GM18873 (cell line): ENCODE results near the gene RTKN.
A peak's percentile ranks its signal among the peaks of the same experiment; 100 is the strongest.
"Not testable (repeated sequence)": the region's sequence is repeated elsewhere in the genome, so short reads cannot be mapped to it uniquely, and the experiment has no call there.

Source experiments
- ATAC-seq: cut with Tn5 transposase; IDR thresholded peaks from one replicate; pipeline ENCODE4 v1.9.1; 2021; ENCODE audit warnings: mild to moderate bottlenecking, moderate library complexity, moderate number of reproducible peaks; ENCODE audit not compliant: unreplicated experiment, low FRiP score

The RTKN gene

DNA sequence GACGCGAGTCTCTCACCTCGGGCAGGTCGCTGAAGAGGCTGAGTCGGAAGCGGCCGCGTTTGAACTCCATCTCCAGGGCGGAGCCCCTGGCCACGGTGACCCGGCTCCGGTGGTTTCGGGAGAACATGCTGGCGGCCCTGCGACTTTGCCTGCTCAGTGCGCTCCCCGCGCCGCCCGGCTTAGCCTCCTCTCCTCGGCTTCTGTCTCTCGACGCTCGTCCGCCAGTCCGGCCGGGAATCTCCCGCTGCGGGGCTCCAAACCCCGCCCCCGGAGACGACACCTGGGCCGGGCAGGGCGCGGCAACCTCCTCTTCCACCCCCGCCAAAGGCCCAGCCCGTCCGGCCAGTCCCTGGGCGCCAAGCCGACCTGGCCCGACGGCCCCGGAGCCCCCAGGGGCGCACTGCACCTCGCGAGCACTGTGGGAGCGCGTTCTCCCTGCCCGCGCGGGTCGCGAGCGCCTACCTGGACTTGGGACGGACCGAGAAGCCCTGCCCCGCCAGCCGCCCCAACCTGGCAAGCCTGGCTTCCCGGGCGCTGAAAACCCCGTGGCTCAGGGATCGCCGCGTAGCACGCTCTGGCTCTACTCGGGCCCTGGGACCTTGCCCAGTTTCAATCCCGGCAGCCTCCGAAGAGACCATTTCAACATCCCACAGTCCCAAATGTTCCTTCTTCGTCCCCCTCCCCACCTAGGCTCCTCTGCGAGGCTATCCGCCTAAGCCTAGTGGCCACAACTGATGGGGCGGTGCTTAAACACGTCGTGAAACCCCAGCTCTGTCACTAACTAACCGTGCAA lies at the start of gene RTKN:
Gene RTKN, minus strand, starts transcription at position 248 of the 793 bp plus-strand sequence. Its CDS starts 121 bp downstream, at position 127.
- no peak for ATAC-seq

- no peak for ATAC-seq
Measured at GRCh38 chr2:74489906-74490305, 48.2 kb upstream of the RTKN start.

DNA sequence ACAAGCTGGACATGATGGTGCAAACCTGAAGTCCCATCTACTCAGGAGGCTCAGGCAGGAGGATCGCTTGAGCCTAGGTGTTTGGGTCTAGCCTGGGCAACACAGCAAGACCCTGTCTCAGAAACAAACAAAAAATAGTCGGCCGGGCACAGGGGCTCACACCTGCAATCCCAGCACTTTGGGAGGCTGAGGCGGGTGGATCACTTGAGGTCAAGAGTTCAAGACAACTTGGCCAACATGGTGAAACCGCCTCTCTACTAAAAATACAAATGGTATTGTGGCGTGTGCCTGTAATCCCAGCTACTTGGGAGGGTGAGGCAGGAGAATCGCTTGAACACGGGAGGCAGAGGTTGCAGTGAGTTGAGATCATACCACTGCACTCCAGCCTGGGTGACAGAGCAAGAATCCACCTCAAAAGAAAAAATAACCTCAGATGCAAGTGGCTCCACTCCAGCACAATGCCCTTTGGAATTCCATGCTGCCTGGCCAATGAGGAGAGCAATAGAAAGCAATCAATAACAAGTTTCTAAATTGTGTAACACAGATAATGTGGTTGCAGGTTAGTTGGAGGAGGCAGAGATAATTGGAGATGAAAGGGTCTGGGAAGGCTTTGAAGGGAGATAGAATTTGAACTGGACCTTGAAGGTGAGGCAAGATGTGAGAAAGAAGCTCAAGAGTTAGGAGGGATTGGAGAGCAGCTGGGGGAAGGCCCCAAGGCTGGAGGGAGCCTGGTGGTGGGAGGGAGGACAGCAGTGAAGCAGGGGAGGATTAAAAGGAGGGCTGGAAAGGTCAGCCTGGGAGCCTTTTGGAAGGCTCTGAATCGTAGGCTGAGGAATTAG lies 47.1 kb upstream of the RTKN start:
- ATAC-seq = no peak

DNA sequence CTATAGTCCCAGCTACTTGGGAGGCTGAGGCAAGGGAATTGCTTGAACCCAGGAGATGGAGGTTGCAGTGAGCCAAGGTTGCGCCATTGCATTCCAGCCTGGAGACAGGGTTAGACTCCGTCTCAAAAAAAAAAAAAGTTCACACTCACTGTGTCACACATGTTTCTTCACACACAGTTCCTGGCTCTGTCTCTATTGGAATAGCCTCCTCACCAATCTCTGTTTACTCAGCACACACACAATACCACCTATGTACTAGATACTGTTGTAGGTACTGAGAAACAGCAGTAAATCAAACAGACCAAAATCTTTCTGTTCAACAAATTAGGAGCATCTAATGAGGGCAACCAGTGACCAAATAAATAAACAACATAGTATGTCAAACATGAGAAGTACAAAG lies 44.4 kb upstream of the RTKN start:
- ATAC-seq = no peak

- ATAC-seq = not testable (repeated sequence)
Measured at GRCh38 chr2:74483675-74484164, 42.0 kb upstream of the RTKN start.

GRCh38 chr2:74482801-74483674 lies 41.3 kb upstream of the RTKN start, which contains the start of the genes CCDC142 and TTC31:
Gene CCDC142, minus strand, starts transcription at chr2:74482998. Its CDS starts 161 bp downstream, at chr2:74482837.
Gene TTC31, plus strand, starts transcription at chr2:74483081. Its CDS starts 15 bp downstream, at chr2:74483096.
- peak; percentile 80 for ATAC-seq

DNA sequence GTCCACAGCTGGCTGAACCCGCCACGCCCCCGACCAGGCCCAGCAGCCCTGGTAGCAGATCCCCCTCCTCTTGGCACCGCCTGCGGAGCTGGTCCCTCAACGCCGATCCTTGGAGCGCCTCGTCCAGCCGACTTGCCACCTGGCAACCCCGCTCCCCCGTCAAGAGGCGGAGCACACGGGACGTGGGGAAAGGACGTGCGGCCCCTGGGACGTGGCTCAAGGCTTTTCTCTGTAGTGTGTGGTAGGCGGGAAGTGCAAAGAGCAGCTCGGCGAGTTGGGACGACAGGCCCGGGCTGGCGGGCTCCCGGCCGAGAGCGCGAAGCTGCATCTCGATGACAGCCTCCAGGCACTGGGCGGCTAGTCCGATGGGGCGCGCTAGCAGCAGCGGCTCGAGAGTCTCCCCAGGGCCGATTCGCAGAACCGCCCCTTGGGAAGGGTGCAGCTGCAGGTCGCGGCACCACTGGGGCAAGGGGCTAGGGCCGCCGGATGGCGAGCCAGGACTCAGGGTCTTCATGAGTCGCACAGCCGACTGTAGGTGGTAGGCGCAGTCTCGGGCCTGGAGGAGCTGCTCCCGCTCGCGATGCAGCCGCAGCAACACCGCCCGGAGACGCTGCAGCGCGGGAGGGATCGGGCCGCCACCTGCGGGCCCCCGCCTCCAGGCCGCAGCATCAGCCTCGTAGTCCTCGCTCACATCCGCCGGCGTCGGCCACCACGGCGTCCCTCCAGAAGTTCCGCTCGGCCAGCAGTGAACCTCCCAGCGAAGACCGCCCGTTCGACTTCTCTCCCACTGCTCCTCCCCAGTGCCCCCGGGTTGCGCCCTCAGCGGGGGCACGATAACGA lies 40.4 kb upstream of the RTKN start:
- peak; percentile 29 for ATAC-seq

DNA sequence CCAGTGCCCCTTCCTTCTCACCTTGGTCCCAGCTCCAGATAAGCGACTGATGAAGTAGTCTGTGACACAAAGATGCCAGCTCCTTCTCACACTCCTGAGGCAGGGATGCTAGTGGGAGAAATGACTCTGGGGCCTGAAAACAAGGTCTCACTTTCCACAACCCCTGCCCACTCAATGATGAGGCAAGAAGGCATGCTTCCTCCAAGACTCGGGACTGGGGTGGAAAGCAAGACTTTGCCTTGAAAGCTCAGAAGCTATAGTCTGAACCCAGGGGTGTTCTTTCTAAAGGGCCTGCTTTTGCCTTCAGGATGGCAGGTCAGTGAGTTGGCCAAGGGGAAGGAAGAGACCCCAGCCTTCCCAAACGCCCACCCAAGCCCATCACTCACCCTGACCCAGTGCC lies 39.7 kb upstream of the RTKN start:
- ATAC-seq = no peak

- no peak for ATAC-seq
Measured at GRCh38 chr2:74474899-74475298, 33.2 kb upstream of the RTKN start.

- no peak for ATAC-seq
Measured at GRCh38 chr2:74474481-74474880, 32.7 kb upstream of the RTKN start.

- no peak for ATAC-seq
Measured at GRCh38 chr2:74472945-74473258, 31.2 kb upstream of the RTKN start.

DNA sequence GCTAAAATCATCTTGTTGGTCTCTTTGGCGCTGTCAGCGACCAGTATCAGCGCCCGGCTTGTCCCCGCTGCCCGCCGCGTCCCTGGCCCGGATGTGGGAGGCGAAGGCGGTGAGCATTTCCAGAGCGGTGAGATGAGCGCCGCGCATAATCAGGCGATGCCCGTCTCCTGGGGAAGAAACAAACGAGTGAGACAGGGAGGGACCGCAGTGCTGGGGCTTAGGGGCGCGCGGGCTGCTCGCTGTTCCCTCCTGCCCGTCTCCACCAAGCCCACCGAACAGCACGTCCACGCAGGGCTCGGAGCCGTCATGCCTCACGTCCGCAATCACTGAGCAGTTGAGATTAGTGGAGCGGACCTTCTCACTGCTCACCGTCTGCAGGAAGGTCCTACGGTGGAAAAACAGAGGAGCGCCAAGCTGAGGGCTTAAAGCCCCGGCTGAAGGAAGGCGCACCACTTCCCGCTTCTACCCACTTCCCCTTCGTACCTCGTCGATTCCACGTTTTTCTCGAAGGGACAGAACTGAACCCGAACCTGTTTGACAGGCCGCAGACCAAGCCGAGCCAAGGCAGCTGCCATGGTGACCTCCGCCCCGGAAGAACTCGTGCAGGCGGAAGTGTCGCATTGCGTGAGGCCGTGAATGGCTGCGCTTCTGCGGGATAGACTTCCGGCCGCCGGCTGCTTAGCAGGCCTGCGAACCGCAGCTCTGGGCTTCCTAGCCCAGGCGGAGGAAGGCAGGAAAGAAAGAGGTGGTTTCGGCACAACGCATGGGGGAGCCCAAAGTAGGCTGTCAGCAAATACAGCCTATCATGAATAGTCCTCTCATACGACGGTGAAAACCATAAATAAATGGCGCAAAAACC lies 30.6 kb upstream of the RTKN start, which contains the start of gene MRPL53:
Gene MRPL53, minus strand, starts transcription at position 595 of the 859 bp plus-strand sequence. Its CDS starts 20 bp downstream, at position 575.
- ATAC-seq = peak; percentile 68

DNA sequence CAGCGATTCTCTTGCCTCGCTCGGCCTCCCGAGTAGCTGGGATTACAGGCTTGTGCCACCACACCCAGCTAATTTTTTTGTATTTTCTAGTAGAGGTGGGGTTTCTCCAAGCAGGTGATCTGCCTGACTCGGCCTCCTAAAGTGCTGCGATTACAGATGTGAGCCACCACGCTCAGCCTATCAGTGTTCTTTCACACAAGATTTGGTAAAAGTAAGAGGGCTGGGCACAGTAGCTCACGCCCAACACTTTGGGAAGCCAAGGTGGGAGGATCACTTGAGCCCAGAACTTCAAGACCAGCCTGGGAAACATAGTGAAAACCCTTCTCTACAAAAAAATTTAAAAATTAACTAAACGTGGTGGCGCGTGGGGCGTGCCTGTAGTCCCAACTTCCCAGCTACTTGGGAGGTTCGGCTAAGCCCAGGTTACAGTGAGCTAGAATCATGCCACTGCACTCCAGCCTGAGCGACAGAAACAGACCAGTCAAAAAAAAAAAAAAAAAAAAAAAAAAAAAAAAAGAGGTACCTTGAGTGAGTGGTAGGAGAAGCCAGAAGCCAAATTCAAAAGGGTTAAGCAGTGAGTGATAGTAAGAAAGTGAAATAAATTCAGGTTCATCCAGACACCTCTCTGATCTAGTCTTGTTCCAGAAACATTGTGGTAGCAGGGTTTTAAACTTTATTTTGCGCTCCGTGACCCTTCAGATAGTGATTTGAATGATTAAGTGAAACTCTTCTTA lies 29.8 kb upstream of the RTKN start:
- no peak for ATAC-seq

- not testable (repeated sequence) for ATAC-seq
Measured at GRCh38 chr2:74470742-74471141, 29.0 kb upstream of the RTKN start.

DNA sequence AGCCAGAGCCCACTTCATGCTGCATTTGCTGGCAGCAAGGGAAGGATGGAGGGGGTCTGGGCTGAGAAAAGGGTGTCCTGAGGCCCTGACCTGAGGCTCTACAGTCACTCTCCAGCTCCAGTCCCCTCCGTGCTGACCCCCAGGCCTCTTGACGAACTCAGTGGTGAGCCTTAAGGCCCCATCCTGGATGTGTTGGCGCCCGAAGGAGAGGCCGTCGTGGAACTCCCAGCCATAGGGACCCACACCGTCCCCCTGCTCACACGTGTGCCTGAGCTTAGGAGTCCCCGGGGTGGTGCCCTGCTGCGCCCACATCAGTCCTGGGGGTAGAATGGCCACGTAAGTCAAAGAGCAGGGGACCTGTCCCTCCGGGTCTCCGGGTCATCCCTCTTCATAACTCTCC lies 22.7 kb upstream of the RTKN start:
- ATAC-seq = no peak

- no peak for ATAC-seq
Measured at GRCh38 chr2:74462786-74463105, 21.0 kb upstream of the RTKN start.

- no peak for ATAC-seq
Measured at GRCh38 chr2:74462054-74462785, 20.5 kb upstream of the RTKN start.
